ENCODE results near the gene CYP2J2.

- no peak for TF ChIP-seq GATA3 (IDR thresholded peaks at IDR 0.05; ENCODE audit: low read depth, low read length)
- TF ChIP-seq GATA2 (IDR thresholded peaks at IDR 0.05; ENCODE audit: low read depth, low read length), result no peak
Measured at GRCh38 chr1:59846209-59846894, 80.2 kb downstream of the CYP2J2 start.

All from SH-SY5Y (cell line).